Activated CD4-positive, alpha-beta T cell treated with anti-CD3 and anti-CD28 coated beads, Interleukin-2, amount 10 ng/mL, durations not matched to agents 7 days and 5 days (primary cell): Measurements from ENCODE around the gene AP3S1. TPM values are rescaled to one million over a fixed set of nuclear protein-coding genes. Genes with fewer than 3 reads are reported as not detected.
"Not testable (repeated sequence)": the region's sequence is repeated elsewhere in the genome, so short reads cannot be mapped to it uniquely, and the experiment has no call there.

Experiments used
- CTCF ChIA-PET: fragments of 350-600 bp; sonication (Branson Sonifier 250); formaldehyde crosslinking; loops from one replicate; lab custom pipeline; 2021; ENCODE audit warnings: antibody characterized with exemption; lab: Charles Lee
- POLR2A ChIA-PET: fragments of 350-600 bp; sonication (Branson Sonifier 250); formaldehyde crosslinking; loops from one replicate; lab custom pipeline; 2021; ENCODE audit warnings: antibody characterized with exemption; lab: Charles Lee
- DNase-seq: peaks from one replicate; pipeline ENCODE4 v3.0.0-alpha.2; 2020
- H3K27ac Mint-ChIP-seq: one replicate; pipeline ENCODE4 v1.8.0; 2021; ENCODE audit warnings: mild to moderate bottlenecking, moderate library complexity, mixed read lengths
- H3K27me3 Mint-ChIP-seq: one replicate; pipeline ENCODE4 v1.8.0; 2021; ENCODE audit warnings: mixed read lengths
- H3K36me3 Mint-ChIP-seq: one replicate; pipeline ENCODE4 v1.8.0; 2021; ENCODE audit warnings: low read depth, mixed read lengths
- H3K4me1 Mint-ChIP-seq: one replicate; pipeline ENCODE4 v1.8.0; 2021; ENCODE audit warnings: mixed read lengths
- H3K4me3 Mint-ChIP-seq: one replicate; pipeline ENCODE4 v1.8.0; 2021; ENCODE audit warnings: mild to moderate bottlenecking, moderate library complexity, mixed read lengths
- H3K9me3 Mint-ChIP-seq: one replicate; pipeline ENCODE4 v1.8.0; 2021; ENCODE audit warnings: mixed read lengths
- total RNA-seq, 2 experiments: library from RNA; stranded (reverse); gene quantifications; one replicate each; pipeline ENCODE4 v1.2.3, GENCODE V29; 2021

AP3S1 gene
- total RNA-seq, 2 experiments from 2014 or later = 68.8 to 74.0 TPM

- DNase-seq = no peak
- Mint-ChIP-seq H3K9me3 (no peaks in the 10 kb centered on the region), H3K36me3 (no peaks in the 10 kb centered on the region), H3K27me3 (peaks cover 53% of the 10 kb centered on the region), H3K4me3 (no peak overlapping the region), H3K4me1 (peaks cover 48% of the 10 kb centered on the region), H3K27ac (no peak overlapping the region)
- ChIA-PET POLR2A (no interaction called here), CTCF (no interaction called here)
Observed at GRCh38 chr5:115812372-115812771, 29.4 kb upstream of the AP3S1 start.

- no peak for DNase-seq
- peaks cover 37% of the 10 kb centered on the region for H3K4me1 Mint-ChIP-seq
- ChIA-PET POLR2A (no interaction called here), CTCF (interaction anchor here (1.5 kb wide), 1 partner anchor 16 kb away, joined by 3 read pairs; no protein-coding TSS in a partner anchor)
- no peak overlapping the region for H3K27ac Mint-ChIP-seq
- H3K27me3 Mint-ChIP-seq = peaks cover 63% of the 10 kb centered on the region
- H3K36me3 Mint-ChIP-seq = no peaks in the 10 kb centered on the region
- no peaks in the 10 kb centered on the region for H3K9me3 Mint-ChIP-seq
- H3K4me3 Mint-ChIP-seq = no peak overlapping the region
Observed at GRCh38 chr5:115813719-115814118, 28.0 kb upstream of the AP3S1 start.

GRCh38 chr5:115815006-115815692 lies 26.6 kb upstream of the AP3S1 start:
- Mint-ChIP-seq H3K4me1 (peaks cover 26% of the 10 kb centered on the region), H3K9me3 (no peaks in the 10 kb centered on the region), H3K27me3 (peaks cover 74% of the 10 kb centered on the region), H3K27ac (no peak overlapping the region), H3K4me3 (peak overlapping the region; percentile 5), H3K36me3 (no peaks in the 10 kb centered on the region)
- ChIA-PET CTCF (interaction anchor here (1.5 kb wide), 1 partner anchor 17 kb away, joined by 3 read pairs; no protein-coding TSS in a partner anchor), POLR2A (no interaction called here)
- DNase-seq = no peak

- Mint-ChIP-seq H3K27ac (no peak overlapping the region), H3K4me1 (peaks cover 26% of the 10 kb centered on the region), H3K9me3 (no peaks in the 10 kb centered on the region), H3K36me3 (no peaks in the 10 kb centered on the region), H3K4me3 (peak overlapping the region; percentile 5), H3K27me3 (peaks cover 79% of the 10 kb centered on the region)
- POLR2A ChIA-PET = no interaction called here
- no peak for DNase-seq
- CTCF ChIA-PET = no interaction called here
Observed at GRCh38 chr5:115815693-115816225, 26.0 kb upstream of the AP3S1 start.

GRCh38 chr5:115816226-115817081 lies 25.3 kb upstream of the AP3S1 start, which contains the start of gene CDO1:
Gene CDO1 (minus strand): TSS chr5:115816659. CDS start chr5:115816397, 262 bp downstream.
- DNase-seq = peak; percentile 19
- ChIA-PET CTCF (no interaction called here), POLR2A (no interaction called here)
- Mint-ChIP-seq H3K9me3 (no peaks in the 10 kb centered on the region), H3K27me3 (peaks cover 77% of the 10 kb centered on the region), H3K36me3 (no peaks in the 10 kb centered on the region), H3K4me1 (peaks cover 26% of the 10 kb centered on the region), H3K4me3 (peak within 1 kb of the TSS; percentile 65), H3K27ac (no peak within 1 kb of the TSS)

- ChIA-PET CTCF (no interaction called here), POLR2A (no interaction called here)
- Mint-ChIP-seq H3K27me3 (peaks cover 77% of the 10 kb centered on the region), H3K9me3 (no peaks in the 10 kb centered on the region), H3K27ac (no peak overlapping the region), H3K4me1 (peaks cover 26% of the 10 kb centered on the region), H3K36me3 (no peaks in the 10 kb centered on the region), H3K4me3 (no peak overlapping the region)
- no peak for DNase-seq
Observed at GRCh38 chr5:115817386-115817785, 24.3 kb upstream of the AP3S1 start.

- Mint-ChIP-seq H3K4me1 (peaks cover 23% of the 10 kb centered on the region), H3K4me3 (no peak overlapping the region), H3K36me3 (no peaks in the 10 kb centered on the region), H3K27ac (no peak overlapping the region), H3K9me3 (no peaks in the 10 kb centered on the region), H3K27me3 (peaks cover 76% of the 10 kb centered on the region)
- ChIA-PET CTCF (interaction anchor here (1.1 kb wide), 1 partner anchor 18 kb away, joined by 3 read pairs; no protein-coding TSS in a partner anchor), POLR2A (no interaction called here)
- no peak for DNase-seq
Observed at GRCh38 chr5:115818821-115819220, 22.9 kb upstream of the AP3S1 start.

GRCh38 chr5:115820846-115821245 lies 20.9 kb upstream of the AP3S1 start:
- ChIA-PET CTCF (no interaction called here), POLR2A (no interaction called here)
- Mint-ChIP-seq H3K4me1 (peaks cover 7% of the 10 kb centered on the region), H3K36me3 (no peaks in the 10 kb centered on the region), H3K27me3 (peaks cover 64% of the 10 kb centered on the region), H3K9me3 (peaks cover 9% of the 10 kb centered on the region), H3K27ac (no peak overlapping the region), H3K4me3 (no peak overlapping the region)
- DNase-seq = no peak

GRCh38 chr5:115824983-115825382 lies 16.8 kb upstream of the AP3S1 start:
- H3K27me3 Mint-ChIP-seq = peaks cover 36% of the 10 kb centered on the region
- H3K27ac Mint-ChIP-seq, H3K4me1 Mint-ChIP-seq, DNase-seq, H3K4me3 Mint-ChIP-seq, POLR2A ChIA-PET: not testable (repeated sequence)
- peaks cover 29% of the 10 kb centered on the region for H3K36me3 Mint-ChIP-seq
- peaks cover 16% of the 10 kb centered on the region for H3K9me3 Mint-ChIP-seq
- CTCF ChIA-PET = interaction anchor here (1.1 kb wide), 1 partner anchor 189 kb away, joined by 4 read pairs; no protein-coding TSS in a partner anchor

- Mint-ChIP-seq H3K27ac (no peak overlapping the region), H3K4me3 (no peak overlapping the region), H3K4me1 (no peaks in the 10 kb centered on the region), H3K27me3 (peaks cover 27% of the 10 kb centered on the region), H3K9me3 (peaks cover 16% of the 10 kb centered on the region), H3K36me3 (peaks cover 31% of the 10 kb centered on the region)
- CTCF ChIA-PET = no interaction called here
- POLR2A ChIA-PET = no interaction called here
- no peak for DNase-seq
Observed at GRCh38 chr5:115825948-115826347, 15.8 kb upstream of the AP3S1 start.

- Mint-ChIP-seq H3K4me1 (peaks cover 4% of the 10 kb centered on the region), H3K27ac (no peak overlapping the region), H3K36me3 (peaks cover 47% of the 10 kb centered on the region), H3K9me3 (peaks cover 12% of the 10 kb centered on the region), H3K4me3 (no peak overlapping the region), H3K27me3 (peaks cover 4% of the 10 kb centered on the region)
- ChIA-PET CTCF (interaction anchor here (0.6 kb wide), 1 partner anchor 9 kb away, joined by 3 read pairs; no protein-coding TSS in a partner anchor), POLR2A (no interaction called here)
- DNase-seq = no peak
Observed at GRCh38 chr5:115829913-115830312, 11.8 kb upstream of the AP3S1 start.

GRCh38 chr5:115831163-115831768 lies 10.5 kb upstream of the AP3S1 start:
- H3K27me3 Mint-ChIP-seq = peaks cover 2% of the 10 kb centered on the region
- no peak overlapping the region for H3K27ac Mint-ChIP-seq
- H3K4me1 Mint-ChIP-seq = peaks cover 9% of the 10 kb centered on the region
- peak; percentile 41 for DNase-seq
- CTCF ChIA-PET = no interaction called here
- POLR2A ChIA-PET = no interaction called here
- H3K4me3 Mint-ChIP-seq = no peak overlapping the region
- H3K36me3 Mint-ChIP-seq = peaks cover 60% of the 10 kb centered on the region
- peaks cover 4% of the 10 kb centered on the region for H3K9me3 Mint-ChIP-seq
